Activated naive CD8-positive, alpha-beta T cell treated with anti-CD3 and anti-CD28 coated beads for 36 hours (primary cell): ENCODE data around the gene EIF2S3B. TPM values are rescaled to one million over a fixed set of nuclear protein-coding genes. Genes with fewer than 3 reads are reported as not detected.
A peak's percentile ranks its signal among the peaks of the same experiment; 100 is the strongest.

Experiments
- DNase-seq: peaks from one replicate; pipeline ENCODE4 v3.0.0; 2021
- H3K27ac Mint-ChIP-seq: one replicate; pipeline ENCODE4 v1.8.0; 2022; ENCODE audit warnings: mild to moderate bottlenecking, moderate library complexity, mixed read lengths
- H3K27me3 Mint-ChIP-seq: one replicate; pipeline ENCODE4 v1.8.0; 2022; ENCODE audit warnings: mild to moderate bottlenecking, mixed read lengths
- H3K36me3 Mint-ChIP-seq: one replicate; pipeline ENCODE4 v1.8.0; 2021; ENCODE audit warnings: mild to moderate bottlenecking, mixed read lengths
- H3K4me1 Mint-ChIP-seq: one replicate; pipeline ENCODE4 v1.8.0; 2021; ENCODE audit warnings: mixed read lengths
- H3K4me3 Mint-ChIP-seq: one replicate; pipeline ENCODE4 v1.8.0; 2022; ENCODE audit warnings: mild to moderate bottlenecking, moderate library complexity, mixed read lengths
- H3K9me3 Mint-ChIP-seq: one replicate; pipeline ENCODE4 v1.8.0; 2022; ENCODE audit warnings: mixed read lengths
- total RNA-seq, 2 experiments: library from RNA; stranded (reverse); gene quantifications; one replicate each; pipeline ENCODE4 v1.2.3, GENCODE V29; 2021

EIF2S3B gene
- total RNA-seq, 2 experiments from 2014 or later, result 2.4 to 2.6 TPM

DNA sequence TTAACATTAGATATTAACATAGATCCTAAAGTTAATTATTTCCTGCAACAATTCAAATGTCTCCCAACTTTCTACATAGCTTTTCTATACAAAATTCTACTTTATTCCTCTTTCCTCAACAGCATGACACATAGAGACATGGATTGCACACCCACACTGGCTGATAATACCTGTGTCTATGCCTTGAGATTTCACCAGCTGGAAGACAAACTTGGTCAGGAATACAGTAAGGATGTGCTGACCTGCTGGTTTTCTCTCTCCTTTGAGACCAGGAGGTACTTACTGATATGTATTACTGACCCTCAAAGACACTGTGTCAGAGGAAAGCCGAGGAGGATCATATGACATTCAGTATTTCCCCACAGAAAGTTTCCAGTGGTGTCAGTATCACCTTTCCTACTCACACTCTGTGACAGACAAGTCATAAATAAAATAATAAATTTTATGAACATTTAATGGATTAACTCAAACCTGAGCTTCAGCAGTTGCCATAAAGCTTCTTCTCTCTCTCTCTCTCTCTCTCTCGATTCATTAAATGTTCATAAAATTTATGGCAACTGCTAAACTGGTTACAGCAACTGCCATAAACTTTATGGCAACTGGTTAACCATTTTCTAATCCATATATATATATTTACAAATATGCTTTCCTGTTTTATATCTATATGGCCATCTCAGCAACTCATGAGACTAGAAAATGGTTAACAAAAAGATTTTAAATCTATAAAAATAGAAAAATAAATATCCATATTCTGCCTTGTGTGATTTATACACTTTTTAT, 22.7 kb downstream of the EIF2S3B start:
- DNase-seq, result no peak
- Mint-ChIP-seq H3K36me3 (peaks cover 13% of the 10 kb centered on the region), H3K4me3 (no peak overlapping the region), H3K27ac (no peak overlapping the region), H3K27me3 (no peaks in the 10 kb centered on the region), H3K9me3 (peaks cover 8% of the 10 kb centered on the region), H3K4me1 (peaks cover 17% of the 10 kb centered on the region)

DNA sequence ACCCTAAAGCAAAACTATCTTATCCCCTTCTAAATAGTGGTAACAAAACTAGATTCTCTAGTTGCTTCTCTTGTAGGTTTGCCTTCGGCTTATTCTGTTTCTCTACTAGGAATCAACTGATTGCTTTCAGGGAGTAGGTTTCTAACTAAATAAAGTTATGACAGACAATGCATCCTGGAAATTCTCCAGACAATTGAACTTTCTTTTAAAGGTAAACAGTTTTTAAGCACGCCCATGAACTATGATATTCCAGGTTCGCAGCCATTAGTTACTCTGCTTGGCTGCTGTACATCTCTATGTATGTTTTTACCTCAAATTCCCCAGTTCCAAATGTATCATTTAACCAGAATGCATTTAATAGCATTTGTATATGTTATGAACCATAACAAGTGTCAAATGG, 23.9 kb downstream of the EIF2S3B start:
- peaks cover 15% of the 10 kb centered on the region for H3K36me3 Mint-ChIP-seq
- no peak overlapping the region for H3K27ac Mint-ChIP-seq
- peaks cover 12% of the 10 kb centered on the region for H3K9me3 Mint-ChIP-seq
- peaks cover 15% of the 10 kb centered on the region for H3K4me1 Mint-ChIP-seq
- DNase-seq, result no peak
- no peak overlapping the region for H3K4me3 Mint-ChIP-seq
- no peaks in the 10 kb centered on the region for H3K27me3 Mint-ChIP-seq

DNA sequence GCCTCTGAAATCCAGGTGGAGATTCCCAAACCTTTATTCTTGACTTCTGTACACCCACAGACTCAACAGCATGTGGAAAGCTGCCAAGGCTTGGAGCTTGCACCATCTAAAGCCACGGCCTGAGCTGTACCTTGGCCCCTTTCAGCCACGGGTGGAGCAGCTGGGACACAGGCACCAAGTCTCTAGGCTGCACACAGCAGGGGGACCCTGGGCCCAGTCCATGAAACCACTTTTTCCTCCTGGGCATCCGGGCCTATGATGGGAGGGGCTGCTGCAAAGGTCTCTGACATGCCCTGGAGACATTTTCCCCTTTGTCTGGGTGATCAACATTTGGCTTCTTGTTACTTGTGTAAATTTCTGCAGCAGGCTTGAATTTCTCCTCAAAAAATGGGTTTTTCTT, 32.0 kb downstream of the EIF2S3B start:
- Mint-ChIP-seq H3K4me1 (peaks cover 25% of the 10 kb centered on the region), H3K36me3 (peaks cover 29% of the 10 kb centered on the region), H3K9me3 (peaks cover 54% of the 10 kb centered on the region), H3K27me3 (no peaks in the 10 kb centered on the region), H3K4me3 (no peak overlapping the region), H3K27ac (no peak overlapping the region)
- DNase-seq, result no peak

DNA sequence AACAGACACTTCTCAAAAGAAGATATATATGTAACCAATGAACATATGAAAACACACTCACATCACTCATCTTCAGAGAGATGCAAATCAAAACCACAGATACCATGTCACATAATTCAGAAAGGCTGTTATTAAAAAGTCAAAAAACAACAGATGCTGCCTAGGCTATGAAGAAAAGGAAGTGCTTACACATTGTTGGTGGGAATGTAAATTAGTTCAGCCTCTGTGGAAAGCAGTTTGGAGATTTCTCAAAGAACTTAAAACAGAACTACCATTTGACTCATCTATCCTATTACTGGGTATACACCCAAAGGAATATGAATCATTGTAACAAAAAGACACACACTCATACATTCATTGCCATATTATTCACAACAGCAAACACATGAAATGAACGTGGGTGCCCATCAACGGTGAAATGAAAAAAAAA, 35.1 kb downstream of the EIF2S3B start:
- Mint-ChIP-seq H3K4me3 (peak overlapping the region; percentile 52), H3K9me3 (peaks cover 42% of the 10 kb centered on the region), H3K27me3 (no peaks in the 10 kb centered on the region), H3K27ac (peak overlapping the region; percentile 86), H3K36me3 (peaks cover 18% of the 10 kb centered on the region), H3K4me1 (peaks cover 41% of the 10 kb centered on the region)
- DNase-seq, result no peak

DNA sequence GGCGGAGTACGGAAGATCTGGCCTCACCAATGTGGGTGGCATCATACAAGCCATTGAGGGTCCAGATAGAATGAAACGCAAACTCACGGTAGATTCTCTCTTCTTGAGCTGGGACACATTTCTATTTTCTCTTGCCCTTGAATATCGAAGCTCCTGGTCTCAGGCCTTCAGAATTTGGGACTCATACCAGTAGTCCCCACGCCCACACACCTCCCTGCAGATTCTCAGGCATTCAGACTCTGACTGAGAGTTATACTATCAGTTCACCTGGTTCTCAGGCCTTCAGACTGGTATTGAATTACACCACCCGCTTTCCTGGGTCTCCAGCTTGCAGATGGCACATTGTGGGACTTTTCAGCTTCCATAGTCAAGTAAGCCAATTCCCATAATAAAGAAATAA, 37.8 kb downstream of the EIF2S3B start:
- Mint-ChIP-seq H3K9me3 (peaks cover 22% of the 10 kb centered on the region), H3K27ac (no peak overlapping the region), H3K4me3 (no peak overlapping the region), H3K27me3 (no peaks in the 10 kb centered on the region), H3K36me3 (peaks cover 12% of the 10 kb centered on the region), H3K4me1 (peaks cover 38% of the 10 kb centered on the region)
- no peak for DNase-seq

DNA sequence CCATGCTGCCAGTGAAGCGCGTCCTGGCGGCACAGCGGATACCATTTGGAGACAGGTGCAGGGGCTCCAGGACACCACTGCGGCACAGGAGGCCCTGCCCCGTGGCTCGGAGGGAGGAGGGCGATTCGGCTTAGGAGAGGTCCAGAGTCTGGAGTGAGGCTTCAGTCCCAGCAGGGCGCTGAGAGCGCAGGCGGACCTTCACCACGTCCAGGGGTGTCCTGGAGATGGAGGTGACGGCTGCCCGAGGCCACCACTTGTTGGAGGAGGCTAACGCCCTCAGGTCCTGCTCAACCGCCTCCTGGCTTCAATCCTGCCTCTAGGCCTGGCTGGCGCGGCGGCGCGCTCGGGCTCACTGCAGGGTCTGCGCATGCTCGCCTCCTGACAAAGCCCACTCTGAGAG, 45.7 kb downstream of the EIF2S3B start:
- H3K27me3 Mint-ChIP-seq, result no peaks in the 10 kb centered on the region
- peaks cover 43% of the 10 kb centered on the region for H3K36me3 Mint-ChIP-seq
- DNase-seq, result no peak
- no peak overlapping the region for H3K4me3 Mint-ChIP-seq
- H3K27ac Mint-ChIP-seq, result no peak overlapping the region
- H3K9me3 Mint-ChIP-seq, result peaks cover 24% of the 10 kb centered on the region
- peaks cover 33% of the 10 kb centered on the region for H3K4me1 Mint-ChIP-seq

DNA sequence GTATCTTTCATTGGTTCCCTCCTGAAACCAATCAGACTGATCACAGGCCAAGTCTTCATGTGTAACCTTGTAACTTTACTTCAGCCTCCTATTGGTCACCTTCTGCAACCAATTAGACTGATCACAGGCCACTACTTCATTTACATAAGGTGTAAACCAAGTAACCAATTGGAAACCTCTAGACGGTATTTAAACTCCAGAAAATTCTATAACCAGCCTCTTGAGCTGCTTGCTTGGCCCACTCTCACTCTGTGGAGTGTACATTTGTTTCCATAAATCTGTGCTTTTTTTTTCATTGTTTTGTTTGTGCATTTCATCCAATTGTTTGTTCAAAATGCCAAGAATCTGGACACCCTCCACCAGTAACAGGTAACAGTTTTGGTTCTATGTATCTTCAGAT, 47.5 kb downstream of the EIF2S3B start:
- DNase-seq, result peak; percentile 38
- H3K4me1 Mint-ChIP-seq, result peaks cover 44% of the 10 kb centered on the region
- peak overlapping the region; percentile 94 for H3K4me3 Mint-ChIP-seq
- H3K27me3 Mint-ChIP-seq, result no peaks in the 10 kb centered on the region
- peaks cover 56% of the 10 kb centered on the region for H3K36me3 Mint-ChIP-seq
- H3K27ac Mint-ChIP-seq, result peak overlapping the region; percentile 99
- H3K9me3 Mint-ChIP-seq, result peaks cover 24% of the 10 kb centered on the region

DNA sequence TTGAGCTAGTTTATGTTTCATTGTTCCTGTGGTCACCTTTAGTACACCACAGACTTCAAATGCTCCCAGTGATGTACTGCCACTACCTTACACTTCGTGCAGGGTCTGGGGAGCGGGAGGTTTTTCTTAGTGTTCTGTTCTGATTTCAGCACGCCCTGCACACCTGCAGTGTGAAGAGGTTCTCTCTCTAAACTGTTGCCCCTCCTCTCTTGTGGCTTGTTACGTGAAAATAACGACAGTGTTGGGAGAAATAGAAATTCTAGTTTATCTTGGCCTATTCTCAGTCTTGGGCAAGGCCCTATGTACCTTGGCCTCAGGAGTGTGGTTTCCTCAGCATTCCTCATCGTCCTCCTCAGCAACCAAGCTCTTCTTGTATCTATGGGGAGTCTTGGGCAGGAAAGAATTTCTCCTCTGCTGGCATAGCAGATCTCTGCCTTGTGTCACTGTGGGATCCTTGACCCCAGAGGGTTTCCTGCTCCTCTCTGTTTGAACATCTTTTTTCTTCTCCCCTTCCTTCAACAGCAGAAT, 48.6 kb downstream of the EIF2S3B start:
- Mint-ChIP-seq H3K4me3 (peak overlapping the region; percentile 94), H3K27me3 (no peaks in the 10 kb centered on the region), H3K36me3 (peaks cover 62% of the 10 kb centered on the region), H3K27ac (peak overlapping the region; percentile 99), H3K9me3 (peaks cover 21% of the 10 kb centered on the region), H3K4me1 (peaks cover 52% of the 10 kb centered on the region)
- DNase-seq, result peak; percentile 58

DNA sequence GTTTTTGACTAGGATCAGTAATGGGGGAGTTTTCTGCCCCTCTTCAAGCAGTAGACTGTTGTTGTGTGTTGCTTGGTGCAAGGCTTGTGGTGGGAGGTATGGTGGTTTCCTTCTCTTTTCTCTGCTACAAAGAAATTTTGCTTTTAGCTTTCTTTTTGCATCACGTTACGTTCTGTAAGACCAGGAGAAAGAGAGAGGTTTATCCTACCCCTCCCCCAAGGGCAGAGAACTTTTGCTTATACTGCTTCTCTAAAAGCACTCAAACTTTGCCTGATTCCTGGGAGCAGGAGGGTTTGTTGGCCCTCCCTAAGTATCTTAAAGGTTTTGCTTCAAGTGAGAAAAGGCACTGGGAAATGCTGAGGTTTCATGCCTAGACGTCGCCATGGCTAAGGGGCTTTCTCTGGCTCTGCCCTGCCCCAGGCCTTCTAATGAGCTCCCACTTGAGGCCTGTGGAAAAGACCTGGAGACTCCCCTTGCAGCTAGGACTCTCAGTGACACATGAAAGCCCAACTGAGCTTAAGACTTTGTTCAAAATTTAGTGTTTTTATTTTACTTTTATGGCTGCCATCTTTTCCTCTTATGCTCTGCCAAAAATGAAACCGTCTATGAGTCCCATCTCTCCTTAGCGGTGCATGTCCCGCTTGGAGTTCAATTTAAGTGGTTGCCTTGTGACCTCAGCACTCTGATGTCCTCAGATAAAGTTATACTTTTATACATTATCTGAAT, 49.2 kb downstream of the EIF2S3B start:
- Mint-ChIP-seq H3K27ac (peak overlapping the region; percentile 99), H3K36me3 (peaks cover 63% of the 10 kb centered on the region), H3K4me1 (peaks cover 54% of the 10 kb centered on the region), H3K9me3 (peaks cover 17% of the 10 kb centered on the region), H3K27me3 (no peaks in the 10 kb centered on the region), H3K4me3 (peak overlapping the region; percentile 94)
- peak; percentile 37 for DNase-seq

DNA sequence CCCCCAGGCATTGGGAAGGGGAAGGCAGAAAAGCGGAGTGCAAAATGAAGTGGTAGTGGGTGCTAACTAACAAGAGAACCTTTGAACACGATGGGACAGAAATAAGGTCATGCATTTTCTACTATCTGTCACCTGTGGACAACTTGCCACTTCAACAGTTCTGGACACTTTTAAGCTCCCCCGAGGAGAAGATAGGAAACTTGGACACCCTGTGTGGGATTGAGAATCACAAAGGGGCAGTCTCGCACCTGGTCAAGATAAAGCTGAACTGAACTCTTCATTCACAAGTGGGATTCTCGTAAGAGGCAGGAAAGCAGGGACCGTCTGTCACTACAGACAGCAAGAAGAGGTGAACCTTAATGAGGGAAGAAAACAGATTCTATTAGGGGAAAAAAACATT, 51.6 kb downstream of the EIF2S3B start:
- no peak for DNase-seq
- H3K4me1 Mint-ChIP-seq, result peaks cover 68% of the 10 kb centered on the region
- no peaks in the 10 kb centered on the region for H3K27me3 Mint-ChIP-seq
- H3K27ac Mint-ChIP-seq, result peak overlapping the region; percentile 94
- H3K4me3 Mint-ChIP-seq, result peak overlapping the region; percentile 80
- peaks cover 9% of the 10 kb centered on the region for H3K9me3 Mint-ChIP-seq
- H3K36me3 Mint-ChIP-seq, result peaks cover 61% of the 10 kb centered on the region

DNA sequence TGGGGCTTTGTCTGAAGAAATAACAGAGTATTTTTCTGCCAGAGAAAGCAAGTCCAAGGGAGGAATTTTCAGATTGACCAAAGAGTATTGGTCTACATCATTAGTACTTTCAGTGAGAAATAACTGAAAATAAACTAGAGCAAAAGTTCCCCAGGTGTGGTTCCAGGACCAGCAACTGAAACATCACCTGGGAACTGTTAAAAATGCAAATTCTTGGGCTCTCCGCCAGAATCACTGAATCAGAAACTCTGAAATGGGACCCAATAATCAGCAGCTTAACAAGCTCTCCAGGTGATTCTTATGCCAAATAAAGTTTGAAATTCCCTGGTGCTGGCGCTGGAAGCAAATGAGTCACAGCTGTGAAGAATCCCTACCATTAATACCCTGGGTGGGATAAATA, 52.1 kb downstream of the EIF2S3B start:
- peak overlapping the region; percentile 80 for H3K4me3 Mint-ChIP-seq
- peaks cover 5% of the 10 kb centered on the region for H3K9me3 Mint-ChIP-seq
- no peak for DNase-seq
- H3K4me1 Mint-ChIP-seq, result peaks cover 67% of the 10 kb centered on the region
- H3K36me3 Mint-ChIP-seq, result peaks cover 61% of the 10 kb centered on the region
- peak overlapping the region; percentile 94 for H3K27ac Mint-ChIP-seq
- no peaks in the 10 kb centered on the region for H3K27me3 Mint-ChIP-seq

Other genes with a start within 250 kb of the EIF2S3B start
- gene KLRD1, start 198.0 kb upstream of the EIF2S3B start, total RNA-seq, result 1 to 10 TPM; 2.0 to 2.6 TPM
- gene KLRK1, start 115.8 kb upstream of the EIF2S3B start, total RNA-seq, result 100 to 1,000 TPM; 112 to 114 TPM
- 1 to 10 TPM; 2.4 TPM for gene KLRC4, start 96.1 kb upstream of the EIF2S3B start, total RNA-seq
- gene KLRC3, start 85.3 kb upstream of the EIF2S3B start, total RNA-seq, result 1 to 10 TPM in 1 of 2 experiments, under 1 TPM in 1; 0.64 to 1.1 TPM
- gene KLRC2, start 69.9 kb upstream of the EIF2S3B start, total RNA-seq, result under 1 TPM in 1 of 2 experiments, not detected in 1; 0.82 TPM
- under 1 TPM; 0.52 to 0.60 TPM for gene KLRC1, start 52.5 kb upstream of the EIF2S3B start, total RNA-seq
- 100 to 1,000 TPM; 121 to 125 TPM for gene MAGOHB, start 107.7 kb downstream of the EIF2S3B start, total RNA-seq
- under 1 TPM; 0.46 to 0.56 TPM for gene STYK1, start 168.2 kb downstream of the EIF2S3B start, total RNA-seq
- 100 to 1,000 TPM; 276 to 279 TPM for gene YBX3, start 217.4 kb downstream of the EIF2S3B start, total RNA-seq